ENCODE results near the gene VPS4A. TPM values are rescaled to one million over a fixed set of nuclear protein-coding genes. Genes with fewer than 3 reads are reported as not detected.

Gene VPS4A
- total and polyA plus RNA-seq, 7 donors, result 38.1 to 76.2 (median 56.5) TPM

DNA sequence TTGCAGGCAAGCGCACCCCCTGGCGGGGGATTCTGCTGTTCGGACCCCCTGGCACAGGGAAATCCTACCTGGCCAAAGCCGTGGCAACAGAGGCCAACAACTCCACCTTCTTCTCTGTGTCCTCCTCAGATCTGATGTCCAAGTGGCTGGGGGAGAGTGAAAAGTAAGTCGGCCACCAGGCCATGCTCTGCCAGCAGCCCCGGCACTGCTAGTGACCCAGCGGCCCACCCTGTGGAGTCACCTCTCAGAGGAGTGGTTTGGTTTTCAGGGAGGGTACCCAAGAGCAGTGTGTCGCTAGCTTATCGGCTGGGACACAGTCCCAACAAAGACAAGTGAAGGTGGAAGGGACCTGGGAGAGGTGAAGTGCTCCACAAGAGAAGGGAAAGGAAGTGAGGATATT lies 8.2 kb downstream of the VPS4A start:
- Histone ChIP-seq H3K9me3 (no peaks in the 10 kb centered on the region), H3K4me1 (peaks cover 32% of the 10 kb centered on the region), H3K4me3 (no peak overlapping the region), H3K27me3 (ENCODE audit: insufficient read depth in 3 of 3, low read length in 2 of 3) (no peaks in the 10 kb centered on the region), H3K27ac (no peak overlapping the region), H3K36me3 (ENCODE audit: insufficient read depth in 1 of 2, low read depth in 1 of 2) (peaks cover 9 to 95% of the 10 kb centered on the region in 2 donors)
- TF ChIP-seq, protein P1, sequence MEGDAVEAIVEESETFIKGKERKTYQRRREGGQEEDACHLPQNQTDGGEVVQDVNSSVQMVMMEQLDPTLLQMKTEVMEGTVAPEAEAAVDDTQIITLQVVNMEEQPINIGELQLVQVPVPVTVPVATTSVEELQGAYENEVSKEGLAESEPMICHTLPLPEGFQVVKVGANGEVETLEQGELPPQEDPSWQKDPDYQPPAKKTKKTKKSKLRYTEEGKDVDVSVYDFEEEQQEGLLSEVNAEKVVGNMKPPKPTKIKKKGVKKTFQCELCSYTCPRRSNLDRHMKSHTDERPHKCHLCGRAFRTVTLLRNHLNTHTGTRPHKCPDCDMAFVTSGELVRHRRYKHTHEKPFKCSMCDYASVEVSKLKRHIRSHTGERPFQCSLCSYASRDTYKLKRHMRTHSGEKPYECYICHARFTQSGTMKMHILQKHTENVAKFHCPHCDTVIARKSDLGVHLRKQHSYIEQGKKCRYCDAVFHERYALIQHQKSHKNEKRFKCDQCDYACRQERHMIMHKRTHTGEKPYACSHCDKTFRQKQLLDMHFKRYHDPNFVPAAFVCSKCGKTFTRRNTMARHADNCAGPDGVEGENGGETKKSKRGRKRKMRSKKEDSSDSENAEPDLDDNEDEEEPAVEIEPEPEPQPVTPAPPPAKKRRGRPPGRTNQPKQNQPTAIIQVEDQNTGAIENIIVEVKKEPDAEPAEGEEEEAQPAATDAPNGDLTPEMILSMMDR (IDR thresholded peaks at IDR 0.05), result no peak
- intact Hi-C loops (cut with DNase I), result loop anchor here in 1 of 2 donors (2.0 kb wide), 1 partner anchor 65 kb away; no protein-coding TSS in a partner anchor
- ATAC-seq, result no peak
- WGBS, 3 donors, result 88 to 91% (median 89%) methylated on average over 9 of the region's 9 CpGs
- no peak for DNase-seq

DNA sequence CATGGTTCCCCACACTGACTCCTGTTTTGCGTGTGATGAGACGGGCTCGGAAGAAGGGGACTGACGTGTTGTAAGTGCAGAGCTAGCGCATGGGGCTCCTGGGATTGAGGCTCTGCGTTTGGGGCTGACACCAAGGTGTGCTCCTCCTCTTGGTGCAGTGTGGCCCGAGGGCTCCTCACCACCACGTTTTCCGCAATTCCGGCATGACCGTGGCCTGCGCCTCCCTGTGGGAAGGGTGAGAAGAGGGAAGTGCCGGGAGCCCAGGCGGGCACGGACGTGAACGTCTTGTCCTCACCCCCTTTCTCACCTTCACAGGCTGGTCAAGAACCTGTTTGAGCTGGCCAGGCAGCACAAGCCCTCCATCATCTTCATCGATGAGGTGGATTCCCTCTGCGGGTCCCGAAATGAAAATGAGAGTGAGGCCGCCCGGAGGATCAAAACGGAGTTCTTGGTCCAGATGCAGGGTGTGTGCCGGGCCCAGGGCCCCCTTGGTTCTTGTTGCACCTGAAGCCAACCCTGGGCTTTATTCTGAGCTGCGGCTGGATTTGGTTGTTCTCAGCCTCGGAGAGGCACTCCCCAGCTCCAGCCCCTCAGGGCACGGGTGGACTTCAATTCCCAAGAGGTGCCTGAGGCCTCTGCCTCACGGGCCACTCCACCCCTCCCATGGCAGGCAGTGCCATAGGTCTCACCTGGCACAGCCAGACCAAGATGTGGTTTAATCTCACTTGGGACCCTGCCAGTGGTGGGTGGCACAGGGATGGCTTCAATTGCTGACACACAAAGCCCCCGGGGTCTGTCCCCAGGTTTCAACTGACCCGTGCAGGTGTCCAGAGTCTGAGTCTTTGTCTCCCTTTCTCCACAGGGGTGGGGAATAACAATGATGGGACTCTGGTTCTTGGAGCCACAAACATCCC lies 8.9 kb downstream of the VPS4A start:
- DNase-seq, result no peak
- no peak overlapping the region for H3K27ac ChIP-seq
- TF ChIP-seq, protein P1 (IDR thresholded peaks at IDR 0.05), result no peak
- no peak overlapping the region for H3K4me3 ChIP-seq
- intact Hi-C loops (cut with DNase I), result loop anchor here in 1 of 2 donors (2.0 kb wide), 1 partner anchor 65 kb away; no protein-coding TSS in a partner anchor
- 86 to 88% (median 86%) methylated on average over 28 to 30 of the region's 30 CpGs for WGBS, 3 donors
- peaks cover 6 to 95% of the 10 kb centered on the region in 2 donors for H3K36me3 ChIP-seq (ENCODE audit: insufficient read depth in 1 of 2, low read depth in 1 of 2)
- H3K27me3 ChIP-seq (ENCODE audit: insufficient read depth in 3 of 3, low read length in 2 of 3), result no peaks in the 10 kb centered on the region
- no peaks in the 10 kb centered on the region for H3K9me3 ChIP-seq
- H3K4me1 ChIP-seq, result peaks cover 38% of the 10 kb centered on the region
- no peak for ATAC-seq

DNA sequence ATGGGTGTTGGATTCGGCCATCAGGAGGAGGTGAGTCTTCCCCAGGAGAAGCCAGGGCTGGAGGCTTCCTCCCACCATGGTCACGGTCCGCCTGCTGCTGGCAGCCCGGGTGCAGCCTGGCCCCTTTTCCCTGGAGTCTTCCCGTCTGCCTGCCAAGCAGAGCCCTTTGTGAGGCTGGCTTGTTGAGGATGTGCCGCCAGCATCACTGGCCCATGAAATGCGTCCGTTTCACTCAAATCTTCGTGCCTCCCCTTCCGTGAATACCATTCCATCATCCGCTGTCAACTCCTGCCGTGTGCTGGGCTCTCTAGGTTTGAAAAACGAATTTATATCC lies 9.6 kb downstream of the VPS4A start:
- H3K36me3 ChIP-seq (ENCODE audit: insufficient read depth in 1 of 2, low read depth in 1 of 2), result peaks cover 6 to 95% of the 10 kb centered on the region in 2 donors
- H3K4me1 ChIP-seq, result peaks cover 38% of the 10 kb centered on the region
- no peak overlapping the region for H3K27ac ChIP-seq
- DNase-seq (no peak), ATAC-seq (no peak)
- TF ChIP-seq, protein P1 (IDR thresholded peaks at IDR 0.05), result no peak
- no peak overlapping the region for H3K4me3 ChIP-seq
- H3K9me3 ChIP-seq, result no peaks in the 10 kb centered on the region
- no peaks in the 10 kb centered on the region for H3K27me3 ChIP-seq (ENCODE audit: insufficient read depth in 3 of 3, low read length in 2 of 3)
- 70 to 84% (median 70%) methylated on average over 13 of the region's 13 CpGs for WGBS, 3 donors
- intact Hi-C loops (cut with DNase I), result no loop called here

DNA sequence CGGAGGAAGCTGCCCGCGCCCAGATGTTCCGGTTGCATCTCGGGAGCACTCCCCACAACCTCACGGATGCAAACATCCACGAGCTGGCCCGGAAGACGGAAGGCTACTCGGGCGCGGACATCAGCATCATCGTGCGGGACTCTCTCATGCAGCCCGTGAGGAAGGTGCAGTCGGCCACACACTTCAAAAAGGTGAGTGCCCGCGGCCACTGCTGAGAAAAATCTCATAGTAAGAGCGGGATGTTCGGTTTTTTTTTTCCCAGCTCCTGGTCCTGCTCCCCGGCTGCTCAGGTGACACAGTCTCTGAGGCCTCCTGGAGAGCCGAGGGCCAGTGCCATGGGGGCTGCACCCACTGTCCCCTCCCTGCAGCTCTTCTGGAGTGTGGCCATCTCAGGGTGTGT lies 9.9 kb downstream of the VPS4A start:
- TF ChIP-seq, protein P1 (IDR thresholded peaks at IDR 0.05), result no peak
- 84 to 93% (median 86%) methylated on average over 22 of the region's 22 CpGs for WGBS, 3 donors
- Histone ChIP-seq H3K27me3 (ENCODE audit: insufficient read depth in 3 of 3, low read length in 2 of 3) (no peaks in the 10 kb centered on the region), H3K27ac (no peak overlapping the region), H3K36me3 (ENCODE audit: insufficient read depth in 1 of 2, low read depth in 1 of 2) (peaks cover 6 to 95% of the 10 kb centered on the region in 2 donors), H3K9me3 (no peaks in the 10 kb centered on the region), H3K4me3 (no peak overlapping the region), H3K4me1 (peaks cover 41% of the 10 kb centered on the region)
- intact Hi-C loops (cut with DNase I), result no loop called here
- no peak for ATAC-seq
- DNase-seq, result no peak
